Activated CD4-positive, CD25-positive, alpha-beta regulatory T cell (primary cell): ENCODE measurements around the gene SLC9B1.
A peak's percentile ranks its signal among the peaks of the same experiment; 100 is the strongest.

Experiments
- DNase-seq, 4 experiments: peaks; one replicate each; lab custom pipeline; 2025; lab: John Stamatoyannopoulos, UW

Gene SLC9B1, protein sequence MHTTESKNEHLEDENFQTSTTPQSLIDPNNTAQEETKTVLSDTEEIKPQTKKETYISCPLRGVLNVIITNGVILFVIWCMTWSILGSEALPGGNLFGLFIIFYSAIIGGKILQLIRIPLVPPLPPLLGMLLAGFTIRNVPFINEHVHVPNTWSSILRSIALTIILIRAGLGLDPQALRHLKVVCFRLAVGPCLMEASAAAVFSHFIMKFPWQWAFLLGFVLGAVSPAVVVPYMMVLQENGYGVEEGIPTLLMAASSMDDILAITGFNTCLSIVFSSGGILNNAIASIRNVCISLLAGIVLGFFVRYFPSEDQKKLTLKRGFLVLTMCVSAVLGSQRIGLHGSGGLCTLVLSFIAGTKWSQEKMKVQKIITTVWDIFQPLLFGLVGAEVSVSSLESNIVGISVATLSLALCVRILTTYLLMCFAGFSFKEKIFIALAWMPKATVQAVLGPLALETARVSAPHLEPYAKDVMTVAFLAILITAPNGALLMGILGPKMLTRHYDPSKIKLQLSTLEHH

DNA sequence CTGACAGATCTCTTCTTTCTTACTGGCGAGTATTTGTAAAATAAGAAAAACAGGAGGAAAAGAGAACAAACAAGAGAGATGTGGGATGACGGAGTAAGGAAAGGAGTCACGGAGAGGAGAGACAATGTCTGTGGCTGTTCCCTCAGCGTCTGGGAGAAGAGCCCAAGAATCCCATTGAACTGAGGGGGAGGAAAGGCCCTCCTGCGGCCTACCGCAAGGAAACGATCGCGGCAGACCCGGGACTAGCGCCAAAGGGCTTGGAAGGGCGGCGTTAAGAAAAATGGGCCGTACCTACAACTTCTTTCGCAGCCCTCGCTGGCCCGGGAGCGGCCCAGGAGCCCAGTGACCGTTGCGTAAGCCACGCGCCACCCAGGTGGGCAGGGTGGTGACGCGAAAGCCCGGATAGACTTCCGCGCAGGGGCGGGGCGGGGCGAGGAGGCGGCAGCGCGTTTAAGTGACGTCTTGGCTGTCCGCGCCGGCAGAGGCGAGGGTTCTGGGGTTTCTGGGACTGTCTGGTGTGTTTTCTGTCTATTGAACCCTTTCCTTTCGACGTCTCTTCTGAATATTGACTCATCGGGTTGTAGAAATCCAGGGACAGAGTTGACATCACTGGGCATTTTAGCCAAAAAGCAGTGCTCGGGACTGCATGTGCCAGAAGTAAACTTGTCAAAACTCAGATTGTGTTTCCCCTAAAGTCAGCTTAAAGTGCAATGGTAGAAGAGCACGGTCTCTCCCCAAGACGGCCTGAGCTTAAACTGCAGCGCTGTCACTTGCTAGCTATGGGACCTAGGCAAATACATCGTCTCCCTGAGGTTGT lies at the start of gene SLC9B1:
Gene SLC9B1, minus strand, starts transcription at position 398 of the 817 bp plus-strand sequence. CDS start 27,994 bp downstream, outside the sequence.
- peak; percentile 83 to 88 (median 86) for DNase-seq

DNA sequence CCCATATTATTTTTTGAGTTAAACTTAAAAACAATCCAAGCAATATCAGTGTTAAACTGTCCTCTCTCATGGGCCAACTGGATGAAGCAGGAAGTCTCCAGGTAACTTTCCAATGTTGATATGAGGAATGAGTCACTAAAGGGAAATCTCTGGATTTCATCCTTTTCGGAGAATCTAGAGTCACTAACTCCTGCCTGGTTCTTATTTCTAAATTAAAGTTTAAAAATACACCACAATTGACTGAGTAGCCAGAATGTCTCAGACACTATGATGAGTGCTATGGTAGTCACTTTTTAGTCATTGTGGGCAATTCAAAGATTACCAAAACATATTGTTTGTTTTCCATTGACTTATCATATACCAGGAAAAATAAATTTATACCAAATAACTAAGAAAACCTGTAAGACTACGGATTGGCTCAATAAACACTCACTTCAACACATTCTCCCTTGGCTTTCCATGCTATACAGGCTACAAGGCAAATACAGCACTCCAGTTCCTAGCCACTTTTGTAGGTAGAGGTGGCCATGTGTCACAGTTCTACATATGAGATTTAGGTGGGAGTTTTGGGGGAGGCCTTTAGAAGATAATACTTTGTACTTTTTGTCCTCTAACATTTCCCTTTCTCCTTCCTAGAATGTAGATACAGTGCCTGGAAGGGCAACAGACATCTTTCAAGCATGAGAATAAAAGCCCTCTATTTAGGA lies 48.5 kb upstream of the SLC9B1 start:
- no peak for DNase-seq

DNA sequence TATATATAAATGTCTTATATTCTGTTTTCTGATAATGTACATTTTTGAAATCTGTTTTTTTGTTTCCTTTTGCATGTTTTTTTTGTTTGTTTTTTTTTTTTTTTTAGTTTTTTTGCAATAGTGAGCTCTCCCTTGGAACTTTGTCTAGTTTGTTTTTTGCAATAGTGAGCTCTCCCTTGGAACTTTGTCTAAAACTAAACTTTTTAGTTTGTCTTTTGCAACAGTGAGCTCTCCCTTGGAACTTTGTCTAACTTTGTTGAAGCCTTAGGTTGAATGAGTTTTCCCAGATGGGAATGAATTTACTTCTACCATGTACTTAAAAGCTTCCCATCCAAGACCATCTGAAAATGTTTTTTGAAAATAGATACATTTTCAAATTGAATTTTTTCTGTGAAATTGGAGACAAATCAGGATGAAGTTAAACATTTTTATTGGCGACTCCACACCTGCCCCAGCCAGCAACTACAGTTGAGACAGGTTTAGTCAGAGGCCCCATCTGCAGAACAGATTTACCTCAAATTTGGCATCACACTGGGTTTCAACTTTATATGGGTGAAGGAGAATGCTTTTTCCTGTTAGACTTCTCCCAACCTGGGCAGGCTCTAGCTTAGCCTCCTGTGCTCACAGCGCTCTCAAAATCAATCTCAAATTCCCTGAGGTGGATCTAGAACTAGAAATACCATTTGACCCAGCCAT lies 41.1 kb upstream of the SLC9B1 start:
- no peak for DNase-seq

DNA sequence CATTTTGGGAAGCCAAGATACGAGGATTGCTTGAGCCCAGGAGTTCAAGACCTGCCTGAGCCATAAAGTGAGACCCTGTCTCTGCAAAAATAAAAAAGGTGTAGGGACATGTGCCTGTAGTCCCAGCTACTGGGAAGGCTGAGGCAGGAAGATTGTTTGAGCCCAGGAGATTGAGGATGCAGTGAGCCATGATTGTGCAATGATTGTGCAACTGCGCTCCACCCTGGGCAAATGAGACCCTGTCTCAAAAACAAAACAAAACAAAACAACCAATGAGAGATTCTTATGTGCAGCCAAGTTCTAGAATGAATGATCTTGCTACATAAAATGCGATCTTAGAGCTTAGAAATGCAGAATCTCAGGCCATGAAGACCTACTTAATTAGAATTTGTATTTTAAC lies 34.5 kb upstream of the SLC9B1 start:
- DNase-seq = no peak

DNA sequence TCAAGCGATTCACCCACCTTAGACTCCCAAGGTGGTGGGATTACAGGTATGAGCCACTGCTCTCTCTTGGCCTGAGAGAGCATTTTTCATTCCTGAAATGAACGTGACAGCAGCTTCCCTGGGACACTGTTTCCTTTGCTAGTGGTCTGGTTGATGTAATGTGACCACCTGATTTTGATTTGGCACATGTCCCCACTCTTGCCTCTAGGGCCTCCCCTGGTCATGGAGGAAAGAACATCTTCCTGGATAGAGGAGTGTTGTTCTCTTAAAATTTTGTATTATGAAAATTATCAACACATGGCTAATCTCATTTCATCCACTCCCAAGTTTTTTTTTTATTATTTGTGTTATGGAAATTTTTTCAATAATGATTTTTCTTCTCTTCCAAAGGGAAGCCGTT lies 33.3 kb upstream of the SLC9B1 start:
- DNase-seq = no peak

DNA sequence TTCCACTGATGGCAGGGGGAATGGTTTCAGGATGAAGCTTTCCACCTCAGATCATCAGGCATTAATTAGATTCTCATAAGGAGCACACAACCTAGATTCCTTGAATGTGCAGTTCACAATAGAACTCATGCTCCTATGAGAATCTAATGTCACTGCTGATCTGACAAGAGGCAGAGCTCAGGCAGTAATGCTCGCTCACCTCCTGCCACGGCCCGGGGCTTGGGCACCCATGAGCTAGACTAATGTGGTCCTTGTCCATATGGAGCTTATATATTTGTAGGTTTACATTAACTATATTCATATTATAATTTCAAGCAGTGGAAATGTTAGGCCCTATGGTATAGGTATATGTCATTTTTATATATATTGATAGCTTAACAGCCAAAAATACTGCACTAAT lies 32.6 kb upstream of the SLC9B1 start:
- no peak for DNase-seq

DNA sequence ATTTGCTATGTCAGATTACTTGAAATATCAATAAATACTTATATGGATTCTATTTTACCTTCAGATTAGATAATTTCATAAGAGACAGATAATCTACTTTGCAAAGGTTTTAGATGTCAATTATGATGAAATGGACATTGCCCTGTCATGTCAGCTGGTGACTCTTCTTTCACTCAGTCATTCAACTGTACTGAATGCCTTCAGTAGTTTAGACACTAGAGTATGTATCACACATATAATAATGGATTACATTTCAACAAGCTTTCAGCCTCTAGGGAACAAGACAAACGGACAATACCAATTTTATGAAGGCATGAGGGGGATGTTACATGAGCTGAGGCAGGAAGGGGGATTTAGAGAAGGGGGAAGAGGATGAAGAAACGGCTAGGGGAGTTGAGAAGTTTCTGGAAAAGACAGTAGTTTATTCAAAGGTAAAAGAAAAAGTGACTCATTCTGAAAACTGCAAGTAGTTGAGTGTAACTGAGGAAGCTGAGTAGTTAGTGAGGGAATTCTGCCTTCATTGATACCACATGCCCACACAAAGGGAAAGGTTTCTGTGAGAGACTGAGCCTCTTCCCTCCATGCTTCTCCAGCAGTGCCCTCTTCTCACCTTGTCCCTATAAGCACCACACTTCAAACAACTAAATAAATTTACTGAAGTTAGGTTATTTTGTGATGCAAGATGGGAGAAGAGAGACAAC lies 31.4 kb upstream of the SLC9B1 start:
- no peak for DNase-seq

DNA sequence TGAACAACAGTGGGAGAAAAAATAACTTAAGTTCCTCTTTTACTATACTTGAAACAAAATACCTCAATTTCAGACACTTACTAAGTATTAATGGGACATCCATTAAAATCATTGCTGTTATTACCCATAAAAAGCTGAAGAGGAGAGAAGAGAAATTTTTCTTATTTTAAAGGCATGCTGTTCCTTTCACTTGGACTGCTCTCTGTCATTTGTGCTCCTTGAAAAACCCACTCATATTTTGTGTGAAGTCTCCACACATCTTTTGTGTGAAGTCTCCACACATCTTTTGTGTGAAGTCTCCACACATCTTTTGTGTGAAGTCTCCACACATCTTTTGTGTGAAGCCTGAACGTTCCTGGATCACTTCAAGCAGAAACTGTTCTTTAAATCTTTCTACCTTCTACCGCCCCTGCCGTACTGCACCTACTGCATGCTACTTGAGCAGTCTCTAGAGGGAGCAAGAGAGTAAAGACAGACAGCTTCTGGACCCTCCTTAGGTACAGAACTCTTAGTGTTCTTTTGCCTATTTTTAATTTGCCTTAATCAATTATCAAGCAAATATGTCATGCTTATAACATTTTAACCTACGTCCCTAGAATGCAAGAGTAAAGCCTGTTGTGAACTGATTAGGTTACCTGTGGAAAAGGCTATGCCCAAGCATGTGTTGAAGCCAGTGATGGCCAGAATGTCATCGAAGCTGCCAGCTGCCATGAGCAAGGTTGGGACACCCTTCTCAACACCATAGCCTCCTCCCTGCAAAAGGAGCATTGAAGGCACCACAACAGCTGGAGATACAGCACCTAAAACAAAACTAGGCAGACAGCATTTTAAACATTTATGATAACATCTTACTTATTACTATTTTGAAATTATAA lies 27.1 kb upstream of the SLC9B1 start:
- peak in 2 of 4 experiments; percentile 1 to 5 for DNase-seq

DNA sequence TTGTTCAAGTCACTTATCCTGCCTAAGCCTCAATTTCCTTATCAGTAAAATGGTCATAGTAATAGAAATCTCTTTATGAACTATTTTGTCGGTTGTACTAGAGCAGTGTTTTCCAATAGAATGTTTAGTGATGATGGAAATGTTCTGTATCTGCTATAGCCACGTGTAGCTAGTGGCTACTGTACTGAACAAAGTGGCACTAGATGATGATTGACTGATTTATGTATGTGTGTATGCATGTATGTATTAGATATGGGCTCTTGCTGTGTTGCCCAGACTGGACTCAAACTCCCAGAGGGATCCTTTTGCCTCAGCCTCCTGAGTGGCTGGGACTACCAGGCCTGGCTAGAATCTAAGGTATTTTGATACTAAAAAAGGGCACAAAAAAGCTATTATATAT lies 24.7 kb upstream of the SLC9B1 start:
- no peak for DNase-seq

DNA sequence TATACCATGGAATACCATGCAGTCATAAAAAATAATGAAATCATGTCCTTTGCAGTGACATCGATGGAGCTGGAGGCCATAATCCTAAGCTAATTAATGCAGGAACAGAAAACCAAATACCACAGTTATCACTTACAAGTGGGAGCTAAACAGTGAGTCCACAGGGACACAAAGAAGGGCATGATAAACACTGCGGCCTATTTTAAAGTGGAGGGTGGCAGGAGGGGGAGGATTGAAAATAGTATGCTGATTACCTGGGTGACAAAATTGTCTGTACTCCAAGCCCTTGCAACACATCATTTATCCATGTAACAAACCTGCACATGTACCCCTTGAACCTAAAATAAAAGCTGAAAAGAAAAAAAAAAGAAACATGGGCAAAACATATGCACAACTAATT lies 16.7 kb upstream of the SLC9B1 start:
- no peak for DNase-seq

DNA sequence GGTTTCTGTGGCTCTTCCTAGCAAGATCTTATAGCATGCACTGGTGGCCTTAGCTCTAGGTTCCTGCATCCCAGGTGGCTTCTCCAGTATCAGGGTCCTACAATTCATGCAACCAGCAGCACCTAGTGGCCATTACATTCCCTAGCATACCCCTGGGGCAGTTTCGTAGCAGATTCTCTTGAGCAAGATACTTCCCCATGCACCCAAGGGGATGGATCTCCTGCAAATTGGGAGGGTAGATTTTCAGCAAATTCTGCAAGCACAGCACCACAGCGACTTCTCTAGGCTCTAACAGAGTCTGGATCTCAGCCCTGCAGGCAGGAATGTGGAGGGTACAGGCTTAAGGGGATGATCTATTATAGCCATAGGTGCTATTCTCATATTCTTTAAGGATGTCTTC lies 13.1 kb upstream of the SLC9B1 start:
- DNase-seq = no peak

DNA sequence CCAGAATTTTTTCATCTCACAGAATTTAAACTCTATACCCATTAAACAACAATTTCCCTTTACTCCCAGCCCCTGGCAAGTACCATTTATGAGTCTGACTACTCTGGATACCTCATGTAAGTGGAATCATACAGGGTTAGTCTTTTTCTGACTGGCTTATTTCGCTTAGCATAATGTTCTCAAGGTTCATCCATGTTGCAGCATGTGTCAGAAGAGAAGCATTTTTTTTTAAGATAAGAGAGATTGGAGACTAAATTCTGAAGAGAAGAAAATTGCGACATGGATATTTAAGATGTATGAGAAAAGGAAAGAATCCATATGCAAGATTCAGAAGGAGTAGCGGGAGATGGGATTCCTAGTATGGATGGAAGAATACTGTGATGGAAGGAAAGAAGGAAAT lies 11.3 kb upstream of the SLC9B1 start:
- DNase-seq = no peak

DNA sequence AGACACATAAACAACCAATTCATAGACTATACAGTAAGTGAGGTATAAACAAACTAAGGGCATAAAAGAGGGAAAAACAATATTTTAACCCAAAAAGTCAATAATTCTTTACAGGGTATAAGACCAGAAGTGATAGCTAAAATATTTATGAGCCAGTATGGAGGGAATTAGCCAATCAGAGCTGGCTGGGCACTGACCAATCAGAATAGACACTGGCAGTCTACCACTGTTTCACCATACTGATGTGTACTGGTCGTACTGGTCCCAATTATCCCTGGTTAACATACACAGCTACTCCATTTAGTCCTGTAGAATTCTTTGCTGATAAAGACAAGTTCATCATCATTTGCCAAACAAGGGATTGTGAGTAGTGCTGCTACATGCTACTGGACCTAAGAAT lies 9.8 kb upstream of the SLC9B1 start:
- DNase-seq = no peak

DNA sequence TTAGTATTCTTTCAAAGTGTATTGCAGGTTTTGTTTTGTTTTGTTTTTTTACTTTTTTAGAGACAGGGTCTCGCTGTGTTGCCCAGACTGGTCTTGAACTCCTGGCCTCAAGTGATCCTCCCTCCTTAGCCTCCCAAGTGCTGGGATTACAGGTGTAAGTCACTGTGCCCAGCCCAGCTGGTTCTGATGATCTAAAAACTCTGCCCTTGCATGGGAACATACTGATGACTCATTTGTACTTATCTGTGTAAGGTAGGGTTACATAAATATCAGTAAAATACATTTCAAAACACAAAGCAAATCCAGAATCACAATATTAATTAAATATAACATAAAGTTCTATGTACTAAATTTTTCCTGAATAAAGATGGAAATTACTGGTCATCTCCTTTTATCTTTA lies 7.4 kb upstream of the SLC9B1 start:
- DNase-seq = no peak

DNA sequence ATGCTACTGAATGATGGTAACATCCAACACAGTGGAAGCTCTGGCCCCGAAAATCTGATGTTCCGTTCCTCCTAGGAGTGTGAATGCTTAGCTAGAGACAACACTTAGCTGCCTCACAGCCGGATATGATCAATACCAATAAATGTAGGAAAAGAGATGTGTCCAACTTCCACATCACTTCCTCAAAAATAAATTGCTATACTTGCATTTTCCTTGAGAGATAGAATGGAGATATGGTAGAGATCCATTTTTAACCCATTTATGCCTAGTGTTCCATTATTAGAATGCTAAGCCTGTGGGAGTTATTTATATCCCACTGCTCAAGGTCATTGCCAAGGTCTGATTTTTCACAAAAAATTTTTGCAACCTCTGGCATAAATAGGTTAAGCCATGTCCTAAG lies 5.5 kb upstream of the SLC9B1 start:
- DNase-seq = no peak

DNA sequence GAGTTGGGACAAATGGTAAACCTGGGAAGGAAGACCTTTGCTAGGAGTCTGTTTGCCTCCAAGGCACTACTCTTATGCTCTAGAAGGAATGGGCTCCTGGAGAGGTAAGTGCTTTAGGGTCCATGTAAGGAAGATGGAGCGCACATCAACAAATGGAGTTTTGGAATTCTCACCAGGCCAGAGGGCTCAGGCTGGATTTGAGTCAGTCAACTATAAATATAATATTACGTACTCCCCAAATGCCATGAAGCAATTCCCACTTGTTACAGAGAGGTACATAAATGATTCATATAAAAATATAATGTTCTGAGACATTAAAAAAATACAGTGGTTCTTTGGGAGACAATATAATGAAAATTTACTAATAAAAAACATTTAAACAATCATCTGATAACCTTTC lies 1.6 kb upstream of the SLC9B1 start:
- DNase-seq = no peak

DNA sequence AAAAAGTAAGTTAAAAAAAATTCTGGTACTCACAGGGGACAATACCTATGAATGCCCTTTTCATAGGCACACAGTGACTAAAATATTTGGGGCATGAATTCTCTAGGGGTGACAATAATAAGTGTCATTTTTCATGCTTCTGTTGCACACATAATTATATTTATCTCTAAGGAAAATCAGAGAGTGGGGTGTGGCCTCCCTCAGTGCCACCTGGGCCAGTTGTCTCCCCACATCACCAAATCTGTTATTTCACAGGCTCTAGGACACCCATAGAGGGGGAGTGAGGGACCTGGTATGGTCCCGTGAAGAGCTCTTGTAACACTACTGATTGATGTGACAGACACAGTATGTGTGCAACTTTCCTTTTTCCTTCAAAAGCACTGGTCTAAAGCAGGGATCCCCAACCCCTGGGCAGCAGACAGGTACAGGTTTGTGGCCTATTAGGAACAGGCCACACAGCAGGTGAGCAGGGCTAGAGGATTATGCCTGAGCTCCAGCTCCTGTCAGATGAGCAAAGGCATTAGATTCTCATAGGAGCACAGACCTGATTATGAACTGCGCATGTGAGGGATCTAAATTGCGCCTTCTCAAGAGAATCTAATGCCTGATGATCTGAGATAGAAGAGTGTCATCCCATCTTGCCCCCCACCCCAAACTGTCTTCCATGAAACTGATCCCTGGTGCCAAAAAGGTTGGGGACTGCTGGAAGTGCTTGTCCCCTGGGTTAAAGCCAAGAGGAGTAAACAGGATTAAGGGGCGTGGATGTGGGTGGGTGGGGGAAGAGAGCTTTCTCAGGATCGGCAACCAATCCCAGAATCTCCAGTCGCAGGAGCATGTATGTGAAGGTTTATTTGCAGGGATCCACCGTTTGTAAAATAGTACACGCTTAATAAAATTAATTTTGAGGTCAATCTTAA lies 856 bp downstream of the SLC9B1 start:
- DNase-seq = no peak

DNA sequence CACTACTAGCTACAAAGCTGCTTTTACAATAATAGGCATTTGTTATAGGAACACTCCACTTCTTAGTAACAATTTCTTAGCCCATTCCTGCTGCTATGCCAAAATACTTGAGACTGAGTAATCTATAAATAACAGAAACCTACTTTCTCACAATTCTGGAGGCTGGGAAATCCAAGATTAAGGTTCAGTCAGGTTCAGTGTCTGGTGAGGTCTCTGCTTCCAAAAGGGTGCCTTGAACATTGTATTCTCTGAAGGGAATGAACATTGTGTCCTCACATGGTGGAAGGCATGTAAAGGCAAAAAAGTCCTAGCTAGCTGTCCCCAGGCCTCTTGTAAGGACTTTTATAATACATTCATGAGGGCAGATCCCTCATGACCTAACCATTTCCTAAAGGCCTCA lies 7.0 kb downstream of the SLC9B1 start:
- no peak for DNase-seq

DNA sequence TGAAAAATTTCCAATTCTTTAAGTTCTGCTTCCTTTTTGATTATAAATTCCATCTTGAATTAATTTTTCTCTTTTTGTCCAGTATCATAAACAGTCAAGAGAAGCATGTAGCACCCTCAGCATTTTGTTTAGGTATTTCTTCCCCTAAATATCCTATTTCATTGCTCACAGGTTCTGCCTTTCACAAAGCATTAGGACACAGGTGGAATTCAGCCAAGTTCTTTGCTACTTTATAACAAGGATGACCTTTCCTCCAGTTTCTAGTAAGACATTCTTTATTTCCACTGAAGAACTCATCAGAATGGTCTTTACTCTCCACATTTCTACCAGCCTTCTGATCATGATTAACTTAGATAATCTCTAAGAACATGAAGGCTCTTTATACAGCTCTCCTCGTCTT lies 7.4 kb downstream of the SLC9B1 start:
- DNase-seq = no peak
